GM04503 (cell line): ENCODE data around the gene ASL.
"Not testable (repeated sequence)": the region's sequence is repeated elsewhere in the genome, so short reads cannot be mapped to it uniquely, and the experiment has no call there.

Experiments
- DNase-seq: peaks from one replicate; pipeline ENCODE4 v3.0.0-alpha.2; 2012; ENCODE audit warnings: low read depth

ASL gene

GRCh38 chr7:66075590-66076461, at the start of gene ASL:
Gene ASL (plus strand): TSS chr7:66075819. CDS start chr7:66076082, 263 bp downstream.
- DNase-seq = peak; percentile 44

- DNase-seq = not testable (repeated sequence)
Measured at GRCh38 chr7:66028342-66028741, 47.3 kb upstream of the ASL start.

- no peak for DNase-seq
Measured at GRCh38 chr7:66033471-66034385, 41.9 kb upstream of the ASL start.

GRCh38 chr7:66034436-66035010, 41.1 kb upstream of the ASL start:
- not testable (repeated sequence) for DNase-seq

GRCh38 chr7:66036382-66036781, 39.2 kb upstream of the ASL start:
- no peak for DNase-seq

GRCh38 chr7:66036788-66037187, 38.8 kb upstream of the ASL start:
- DNase-seq = no peak

- no peak for DNase-seq
Measured at GRCh38 chr7:66039094-66039670, 36.4 kb upstream of the ASL start.

- no peak for DNase-seq
Measured at GRCh38 chr7:66043681-66044497, 31.7 kb upstream of the ASL start.

GRCh38 chr7:66044498-66044854, 31.1 kb upstream of the ASL start:
- DNase-seq = not testable (repeated sequence)

- peak; percentile 85 for DNase-seq
Measured at GRCh38 chr7:66047426-66047825, 28.2 kb upstream of the ASL start.

- not testable (repeated sequence) for DNase-seq
Measured at GRCh38 chr7:66049886-66050285, 25.7 kb upstream of the ASL start.

GRCh38 chr7:66050337-66050957, 25.2 kb upstream of the ASL start:
- DNase-seq = no peak

- DNase-seq = peak; percentile 96
Measured at GRCh38 chr7:66050990-66051448, 24.6 kb upstream of the ASL start.

GRCh38 chr7:66052447-66052846, 23.2 kb upstream of the ASL start:
- DNase-seq = no peak

GRCh38 chr7:66054063-66054462, 21.6 kb upstream of the ASL start:
- no peak for DNase-seq

GRCh38 chr7:66055321-66055956, 20.2 kb upstream of the ASL start:
- DNase-seq = peak; percentile 60

GRCh38 chr7:66060796-66061195, 14.8 kb upstream of the ASL start:
- DNase-seq = no peak

- no peak for DNase-seq
Measured at GRCh38 chr7:66069732-66070131, 5.9 kb upstream of the ASL start.

GRCh38 chr7:66070222-66070621, 5.4 kb upstream of the ASL start:
- no peak for DNase-seq

GRCh38 chr7:66072208-66072607, 3.4 kb upstream of the ASL start:
- not testable (repeated sequence) for DNase-seq
